OCI-LY7 (cell line): ENCODE results near the gene TMC5. TPM values are rescaled to one million over a fixed set of nuclear protein-coding genes. Genes with fewer than 3 reads are reported as not detected.

Source experiments
- BruUV-seq: library from RNA; stranded (reverse); fragments of 400-500 nt; replicated peaks from 2 replicates; lab custom pipeline; 2021; lab: Mats Ljungman, UMichigan
- CTCF ChIA-PET: fragments of 300-600 bp; sonication (Branson Sonifier 250); formaldehyde crosslinking; loops from one replicate; lab custom pipeline; 2022; ENCODE audit warnings: antibody characterized with exemption; ENCODE audit not compliant: unreplicated experiment; lab: Charles Lee
- POLR2A ChIA-PET: fragments of 300-600 bp; sonication (Branson Sonifier 250); formaldehyde crosslinking; loops from one replicate; lab custom pipeline; 2022; ENCODE audit warnings: antibody characterized with exemption; lab: Charles Lee
- DNase-seq: peaks from one replicate; pipeline ENCODE4 v3.0.0-alpha.2; 2015; ENCODE audit warnings: low spot score
- H2AFZ ChIP-seq: fragments of 200-600 bp; sonication (generic), shearing (Covaris generic); 2 replicates; pipeline ENCODE4 v1.6.1; 2014; ENCODE audit warnings: mild to moderate bottlenecking, antibody characterized with exemption, low read length, moderate library complexity
- H3K27ac ChIP-seq: fragments of 200-600 bp; sonication (generic); 2 replicates; pipeline ENCODE4 v1.5.1; 2014; ENCODE audit warnings: mixed run types, low read depth, mild to moderate bottlenecking, moderate library complexity, low read length, inconsistent platforms; ENCODE audit not compliant: poor library complexity, severe bottlenecking
- H3K36me3 ChIP-seq: fragments of 200-600 bp; sonication (generic); 2 replicates; pipeline ENCODE4 v1.6.1; 2014; ENCODE audit warnings: mild to moderate bottlenecking, antibody characterized with exemption, low read length, moderate library complexity, mixed read lengths; ENCODE audit not compliant: insufficient read depth
- H3K4me1 ChIP-seq: fragments of 200-600 bp; sonication (generic); 2 replicates; pipeline ENCODE4 v1.5.1; 2014; ENCODE audit warnings: mild to moderate bottlenecking, low read length; ENCODE audit not compliant: insufficient read depth, poor library complexity, severe bottlenecking
- H3K4me2 ChIP-seq: fragments of 200-600 bp; sonication (generic); 2 replicates; pipeline ENCODE4 v1.6.1; 2014; ENCODE audit warnings: mild to moderate bottlenecking, low read length
- H3K4me3 ChIP-seq: fragments of 200-600 bp; sonication (generic); 2 replicates; pipeline ENCODE4 v1.5.1; 2014; ENCODE audit warnings: mild to moderate bottlenecking, low read depth, low read length; ENCODE audit not compliant: poor library complexity, severe bottlenecking
- H3K79me2 ChIP-seq: fragments of 200-600 bp; sonication (generic); 2 replicates; pipeline ENCODE4 v1.6.1; 2016; ENCODE audit warnings: low read depth, mild to moderate bottlenecking, low read length, moderate library complexity, mixed read lengths; ENCODE audit not compliant: insufficient read depth
- H3K9me2 ChIP-seq: fragments of 200-600 bp; sonication (generic); 2 replicates; pipeline ENCODE4 v1.6.1; 2016; ENCODE audit warnings: mild to moderate bottlenecking, low read length, mixed read lengths; ENCODE audit not compliant: insufficient read depth
- H3K9me3 ChIP-seq: fragments of 200-600 bp; sonication (generic); 2 replicates; pipeline ENCODE4 v1.6.1; 2014; ENCODE audit warnings: mild to moderate bottlenecking, mixed run types, low read length, mixed read lengths
- H4K20me1 ChIP-seq: fragments of 200-600 bp; sonication (generic); 2 replicates; pipeline ENCODE4 v1.6.1; 2014; ENCODE audit warnings: mild to moderate bottlenecking, antibody characterized with exemption, low read length, moderate library complexity, mixed read lengths; ENCODE audit not compliant: insufficient read depth
- EZH2phosphoT487 ChIP-seq: fragments of 200-600 bp; sonication (generic); IDR thresholded peaks from 2 replicates; pipeline ENCODE4 v1.6.1; 2018; ENCODE audit warnings: low read depth, borderline replicate concordance, mild to moderate bottlenecking, mixed run types, antibody characterized with exemption, low read length, moderate library complexity, mixed read lengths
- intact Hi-C: fragments of 100-400 bp; cut with micrococcal nuclease; formaldehyde crosslinking; loops from one replicate; pipeline ENCODE4 v1.10.0; 2022; ENCODE audit not compliant: unreplicated experiment
- total RNA-seq, 2 experiments: library from RNA; depleted of rRNA in 1 of 2; stranded (reverse); fragments of >200 nt in 1 of 2; shearing (Covaris generic) in 1 of 2; gene quantifications; 2 replicates each; pipeline ENCODE4 v1.2.3, GENCODE V29; 2014 to 2022
- TF ChIP-seq, protein P1 (sequence below): fragments of 200-600 bp; sonication (generic); conservative IDR thresholded peaks from 2 replicates; pipeline ENCODE4 v1.5.1; 2014; ENCODE audit warnings: mild to moderate bottlenecking, antibody characterized with exemption, low read length, moderate library complexity, mixed read lengths

The TMC5 gene
- total RNA-seq, 2 experiments from 2014 or later = not detected

DNA sequence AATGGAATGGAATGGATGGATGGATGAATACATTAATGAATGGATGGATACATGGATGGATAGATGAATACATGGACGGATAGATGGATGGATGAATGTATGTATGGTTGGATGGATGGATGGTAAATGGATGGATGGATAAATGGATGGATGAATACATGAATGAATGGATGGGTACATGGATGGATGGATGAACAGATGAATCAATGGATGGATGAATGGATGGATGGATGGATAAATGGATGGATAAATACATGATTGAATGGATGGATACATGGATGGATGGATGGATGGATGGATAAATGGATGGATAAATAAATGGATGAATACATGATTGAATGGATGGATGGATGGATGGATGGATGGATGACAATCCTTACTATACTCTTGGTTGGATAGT lies 26.0 kb downstream of the TMC5 start:
- no peak overlapping the region for H3K4me3 ChIP-seq
- ChIA-PET CTCF (no interaction called here), POLR2A (interaction anchor here (0.7 kb wide), 1 partner anchor 39 kb away, joined by 3 read pairs; no protein-coding TSS in a partner anchor)
- no peaks in the 10 kb centered on the region for H3K9me3 ChIP-seq
- H4K20me1 ChIP-seq = no peaks in the 10 kb centered on the region
- DNase-seq = no peak
- H3K79me2 ChIP-seq = no peaks in the 10 kb centered on the region
- TF ChIP-seq EZH2phosphoT487 = no peak
- TF ChIP-seq, protein P1, sequence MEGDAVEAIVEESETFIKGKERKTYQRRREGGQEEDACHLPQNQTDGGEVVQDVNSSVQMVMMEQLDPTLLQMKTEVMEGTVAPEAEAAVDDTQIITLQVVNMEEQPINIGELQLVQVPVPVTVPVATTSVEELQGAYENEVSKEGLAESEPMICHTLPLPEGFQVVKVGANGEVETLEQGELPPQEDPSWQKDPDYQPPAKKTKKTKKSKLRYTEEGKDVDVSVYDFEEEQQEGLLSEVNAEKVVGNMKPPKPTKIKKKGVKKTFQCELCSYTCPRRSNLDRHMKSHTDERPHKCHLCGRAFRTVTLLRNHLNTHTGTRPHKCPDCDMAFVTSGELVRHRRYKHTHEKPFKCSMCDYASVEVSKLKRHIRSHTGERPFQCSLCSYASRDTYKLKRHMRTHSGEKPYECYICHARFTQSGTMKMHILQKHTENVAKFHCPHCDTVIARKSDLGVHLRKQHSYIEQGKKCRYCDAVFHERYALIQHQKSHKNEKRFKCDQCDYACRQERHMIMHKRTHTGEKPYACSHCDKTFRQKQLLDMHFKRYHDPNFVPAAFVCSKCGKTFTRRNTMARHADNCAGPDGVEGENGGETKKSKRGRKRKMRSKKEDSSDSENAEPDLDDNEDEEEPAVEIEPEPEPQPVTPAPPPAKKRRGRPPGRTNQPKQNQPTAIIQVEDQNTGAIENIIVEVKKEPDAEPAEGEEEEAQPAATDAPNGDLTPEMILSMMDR = no peak
- intact Hi-C loops = no loop called here
- H3K4me2 ChIP-seq = no peak overlapping the region
- H3K36me3 ChIP-seq = no peaks in the 10 kb centered on the region
- no peak overlapping the region for H3K27ac ChIP-seq
- H2AFZ ChIP-seq = no peak overlapping the region
- no TSS peak for BruUV-seq
- no peaks in the 10 kb centered on the region for H3K4me1 ChIP-seq
- no peaks in the 10 kb centered on the region for H3K9me2 ChIP-seq

DNA sequence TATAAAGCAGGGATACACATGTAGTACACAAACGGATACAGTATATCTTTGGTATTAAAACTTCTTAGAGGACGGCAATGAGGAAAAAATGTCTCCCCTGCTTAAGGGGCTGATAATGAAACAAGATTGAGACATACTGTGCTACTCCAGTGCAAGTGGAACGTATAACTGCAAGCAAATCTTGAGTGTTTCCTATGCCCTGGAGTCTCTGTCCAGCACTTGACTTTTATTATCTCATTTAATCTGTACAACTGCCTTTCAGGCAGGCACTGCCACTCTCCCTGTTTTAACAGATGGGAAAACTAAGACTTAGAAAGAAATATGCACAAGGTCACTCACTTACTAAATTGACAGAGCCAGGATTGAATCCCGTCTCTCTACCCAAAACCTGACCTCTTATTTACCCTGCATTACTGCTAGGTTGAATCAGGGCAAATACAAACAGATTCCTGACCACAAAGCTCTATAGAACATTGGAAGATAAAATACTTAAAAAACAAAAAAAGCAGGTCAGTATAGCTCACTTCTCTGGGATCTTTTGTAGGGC lies 28.7 kb downstream of the TMC5 start:
- no peak for DNase-seq
- CTCF ChIA-PET = no interaction called here
- H3K4me1 ChIP-seq = no peaks in the 10 kb centered on the region
- no peaks in the 10 kb centered on the region for H3K9me3 ChIP-seq
- H2AFZ ChIP-seq = no peak overlapping the region
- H3K27ac ChIP-seq = no peak overlapping the region
- POLR2A ChIA-PET = no interaction called here
- no peaks in the 10 kb centered on the region for H4K20me1 ChIP-seq
- TF ChIP-seq, protein P1 = no peak
- no peak for TF ChIP-seq EZH2phosphoT487
- no peaks in the 10 kb centered on the region for H3K36me3 ChIP-seq
- H3K4me3 ChIP-seq = no peak overlapping the region
- no peak overlapping the region for H3K4me2 ChIP-seq
- intact Hi-C loops = no loop called here
- no TSS peak for BruUV-seq
- no peaks in the 10 kb centered on the region for H3K79me2 ChIP-seq
- no peaks in the 10 kb centered on the region for H3K9me2 ChIP-seq

DNA sequence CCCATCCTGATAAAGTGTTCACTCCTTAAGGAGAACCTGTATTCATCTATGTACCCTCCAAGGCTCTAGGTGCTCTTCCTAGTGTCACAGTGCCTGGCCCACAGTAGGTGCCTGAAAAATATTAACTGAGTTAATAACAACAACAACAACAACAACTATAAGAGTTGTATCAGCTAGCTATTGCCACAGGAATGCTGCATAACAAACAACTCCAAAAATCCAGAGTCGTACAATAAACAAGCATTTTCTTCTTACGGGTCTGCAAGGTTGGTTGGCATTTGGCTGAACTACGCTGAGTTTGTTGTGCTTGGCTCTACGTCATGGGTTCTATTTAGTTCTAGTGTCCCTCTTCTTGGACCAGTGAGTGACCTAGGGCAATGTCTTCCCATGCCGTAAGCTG lies 29.2 kb downstream of the TMC5 start:
- Histone ChIP-seq H3K36me3 (no peaks in the 10 kb centered on the region), H3K4me2 (no peak overlapping the region), H3K27ac (no peak overlapping the region), H3K9me3 (no peaks in the 10 kb centered on the region), H3K9me2 (no peaks in the 10 kb centered on the region), H4K20me1 (no peaks in the 10 kb centered on the region), H3K4me3 (no peak overlapping the region), H3K79me2 (no peaks in the 10 kb centered on the region), H3K4me1 (no peaks in the 10 kb centered on the region), H2AFZ (no peak overlapping the region)
- intact Hi-C loops = no loop called here
- no peak for TF ChIP-seq EZH2phosphoT487
- TF ChIP-seq, protein P1 = no peak
- no peak for DNase-seq
- BruUV-seq = no TSS peak
- ChIA-PET CTCF (no interaction called here), POLR2A (no interaction called here)
